ENCODE results near the gene PACS2. TPM values are rescaled to one million over a fixed set of nuclear protein-coding genes. Genes with fewer than 3 reads are reported as not detected.
"Not testable (repeated sequence)": the region's sequence is repeated elsewhere in the genome, so short reads cannot be mapped to it uniquely, and the experiment has no call there.

The PACS2 gene
- total RNA-seq, 1 experiment from 2014 or later: 43.4 TPM

GRCh38 chr14:105316968-105317510 is 2.5 kb downstream of the PACS2 start:
- Histone ChIP-seq H3K27me3 (no peaks in the 10 kb centered on the region), H3K27ac (no peak overlapping the region), H3K4me3 (no peak overlapping the region), H3K36me3 (no peaks in the 10 kb centered on the region; the same call in none of the 2 replicates), H3K9me3 (replicated peaks) (no peaks in the 10 kb centered on the region), H3K4me1 (peaks cover 20% of the 10 kb centered on the region; the same call in 1 of the 2 replicates)
- DNase-seq: no peak

- Histone ChIP-seq H3K4me3 (no peak overlapping the region), H3K27me3 (no peaks in the 10 kb centered on the region), H3K9me3 (replicated peaks) (no peaks in the 10 kb centered on the region), H3K4me1 (peaks cover 20% of the 10 kb centered on the region; the same call in 1 of the 2 replicates), H3K27ac (no peak overlapping the region), H3K36me3 (no peaks in the 10 kb centered on the region; the same call in none of the 2 replicates)
- no peak for DNase-seq
Observed at GRCh38 chr14:105317546-105317945, 3.0 kb downstream of the PACS2 start.

- no peak overlapping the region for H3K4me3 ChIP-seq
- H3K9me3 ChIP-seq (replicated peaks): no peaks in the 10 kb centered on the region
- DNase-seq: no peak
- H3K4me1 ChIP-seq: peaks cover 42% of the 10 kb centered on the region
- no peaks in the 10 kb centered on the region; the same call in none of the 2 replicates for H3K36me3 ChIP-seq
- no peak overlapping the region for H3K27ac ChIP-seq
- no peaks in the 10 kb centered on the region for H3K27me3 ChIP-seq
Observed at GRCh38 chr14:105322791-105323556, 8.4 kb downstream of the PACS2 start.

DNA sequence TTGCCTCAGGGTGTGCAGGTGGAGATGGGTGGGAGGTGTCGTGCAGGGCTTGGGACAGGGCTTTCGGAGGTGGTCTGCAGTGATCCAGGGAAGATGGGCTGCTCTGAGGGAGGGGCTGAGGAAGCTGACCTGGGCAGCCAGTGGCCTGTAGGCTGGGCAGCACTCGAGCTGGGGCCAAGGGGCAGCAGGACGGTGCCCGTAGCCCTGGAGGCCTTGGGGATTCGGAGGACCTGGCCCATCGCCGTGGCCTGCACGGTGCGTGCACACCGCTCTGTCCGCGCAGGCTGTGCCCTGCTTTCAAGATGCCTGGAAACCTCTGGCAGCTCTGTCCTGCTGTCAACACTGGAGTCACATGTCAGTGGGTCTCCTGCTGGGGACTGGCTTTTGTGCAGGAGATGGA is 9.1 kb downstream of the PACS2 start:
- no peak overlapping the region for H3K27ac ChIP-seq
- no peaks in the 10 kb centered on the region; the same call in none of the 2 replicates for H3K36me3 ChIP-seq
- H3K9me3 ChIP-seq (replicated peaks): no peaks in the 10 kb centered on the region
- peaks cover 49% of the 10 kb centered on the region for H3K4me1 ChIP-seq
- no peak overlapping the region for H3K4me3 ChIP-seq
- DNase-seq: no peak
- H3K27me3 ChIP-seq: no peaks in the 10 kb centered on the region

GRCh38 chr14:105324080-105324778 is 9.7 kb downstream of the PACS2 start:
- Histone ChIP-seq H3K9me3 (replicated peaks) (no peaks in the 10 kb centered on the region), H3K4me1 (peaks cover 55% of the 10 kb centered on the region), H3K27ac (peak overlapping the region; percentile 14; the same call in 1 of the 2 replicates), H3K27me3 (no peaks in the 10 kb centered on the region), H3K36me3 (no peaks in the 10 kb centered on the region; the same call in 1 of the 2 replicates), H3K4me3 (no peak overlapping the region)
- peak; percentile 87 to 90 for DNase-seq

DNA sequence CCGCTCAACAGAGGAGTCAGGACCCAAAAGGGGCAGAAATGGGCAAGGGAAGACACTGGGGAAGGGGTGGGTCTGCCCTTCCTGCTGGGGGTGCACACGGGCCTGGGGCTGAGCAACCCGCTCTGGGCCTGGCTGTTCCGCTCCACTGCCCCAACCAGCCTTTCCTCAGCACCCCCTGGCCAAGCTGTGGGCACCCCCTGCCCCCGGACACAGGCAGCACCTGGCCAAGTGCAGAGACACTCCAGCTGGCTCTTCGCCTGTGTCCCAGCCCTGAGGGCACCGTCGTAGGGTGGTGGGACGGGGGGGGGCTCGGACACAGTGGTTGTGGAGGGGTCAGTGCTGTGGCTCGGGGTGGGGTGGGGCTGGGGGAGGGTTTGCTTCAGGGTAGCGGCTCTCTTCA is 10.3 kb downstream of the PACS2 start:
- H3K27ac ChIP-seq: peak overlapping the region; percentile 14; the same call in 1 of the 2 replicates
- no peak overlapping the region for H3K4me3 ChIP-seq
- DNase-seq: no peak
- no peaks in the 10 kb centered on the region for H3K9me3 ChIP-seq (replicated peaks)
- H3K27me3 ChIP-seq: no peaks in the 10 kb centered on the region
- peaks cover 60% of the 10 kb centered on the region for H3K4me1 ChIP-seq
- H3K36me3 ChIP-seq: no peaks in the 10 kb centered on the region

GRCh38 chr14:105325303-105325702 is 10.8 kb downstream of the PACS2 start:
- Histone ChIP-seq H3K9me3 (replicated peaks) (no peaks in the 10 kb centered on the region), H3K4me3 (no peak overlapping the region), H3K27me3 (no peaks in the 10 kb centered on the region), H3K4me1 (peaks cover 61% of the 10 kb centered on the region), H3K36me3 (no peaks in the 10 kb centered on the region), H3K27ac (no peak overlapping the region)
- DNase-seq: no peak

DNA sequence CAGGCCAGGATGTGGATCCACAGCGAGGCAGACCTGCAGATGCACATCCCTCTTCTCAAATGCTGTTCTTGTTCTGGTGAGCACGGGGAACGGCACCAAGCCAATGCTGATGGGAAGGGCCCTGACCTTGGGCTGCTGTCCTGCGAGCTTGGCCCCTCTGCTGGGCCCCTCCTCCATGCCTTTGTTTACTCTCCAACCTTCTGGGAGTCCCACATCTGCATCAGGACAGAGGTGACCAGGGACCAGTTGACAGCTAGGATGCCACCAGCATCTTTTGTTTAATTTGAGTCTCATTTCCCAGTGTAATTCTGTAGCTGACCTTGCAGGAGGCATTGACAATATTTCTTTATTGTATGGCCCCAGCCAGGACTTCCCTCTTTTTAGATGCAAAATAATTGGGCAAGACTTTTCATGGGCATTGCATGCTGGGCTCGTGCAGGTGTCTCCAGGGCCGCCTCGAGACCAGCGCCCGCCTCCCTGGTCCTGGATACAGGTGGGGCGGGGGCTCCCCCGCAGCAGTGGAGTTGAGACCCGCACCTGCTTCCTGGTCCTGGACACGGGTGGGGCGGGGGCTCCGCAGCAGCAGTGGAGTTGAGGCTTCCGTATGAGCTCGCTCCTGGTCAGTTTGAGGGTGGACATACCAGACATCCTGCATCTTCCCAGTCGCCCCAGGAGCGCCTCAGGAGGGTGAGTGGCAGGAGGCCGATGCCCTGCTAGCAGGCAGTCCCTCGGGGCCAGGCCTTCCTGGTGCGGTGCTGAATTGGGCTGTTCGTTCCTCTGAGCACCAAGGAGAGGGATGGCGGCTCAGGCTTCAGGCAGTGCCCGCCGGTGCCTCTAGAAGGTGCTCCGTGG is 11.4 kb downstream of the PACS2 start:
- no peak for DNase-seq
- peaks cover 65% of the 10 kb centered on the region for H3K4me1 ChIP-seq

GRCh38 chr14:105326568-105326867 is 12.0 kb downstream of the PACS2 start:
- peaks cover 5% of the 10 kb centered on the region; the same call in 1 of the 2 replicates for H3K9me3 ChIP-seq (replicated peaks)
- peaks cover 71% of the 10 kb centered on the region for H3K4me1 ChIP-seq
- peak overlapping the region; percentile 26 for H3K27ac ChIP-seq

More for the DNA sequence above, 11.4 kb downstream of the PACS2 start:
- H3K4me3 ChIP-seq: no peak overlapping the region; the same call in 1 of the 2 replicates
- H3K27me3 ChIP-seq: no peaks in the 10 kb centered on the region
- peak overlapping the region; percentile 26 for H3K27ac ChIP-seq
- no peaks in the 10 kb centered on the region for H3K9me3 ChIP-seq (replicated peaks)
- no peaks in the 10 kb centered on the region for H3K36me3 ChIP-seq

GRCh38 chr14:105326891-105327694 is 12.5 kb downstream of the PACS2 start:
- Histone ChIP-seq H3K27ac (peak overlapping the region; percentile 26), H3K4me1 (peaks cover 77% of the 10 kb centered on the region), H3K36me3 (no peaks in the 10 kb centered on the region), H3K9me3 (replicated peaks) (peaks cover 5% of the 10 kb centered on the region; the same call in 1 of the 2 replicates), H3K4me3 (peak overlapping the region; percentile 13), H3K27me3 (no peaks in the 10 kb centered on the region)
- peak; percentile 93 to 95 for DNase-seq

More at GRCh38 chr14:105326568-105326867, 12.0 kb downstream of the PACS2 start:
- H3K36me3 ChIP-seq: no peaks in the 10 kb centered on the region
- H3K27me3 ChIP-seq: no peaks in the 10 kb centered on the region
- no peak for DNase-seq
- H3K4me3 ChIP-seq: peak overlapping the region; percentile 13

DNA sequence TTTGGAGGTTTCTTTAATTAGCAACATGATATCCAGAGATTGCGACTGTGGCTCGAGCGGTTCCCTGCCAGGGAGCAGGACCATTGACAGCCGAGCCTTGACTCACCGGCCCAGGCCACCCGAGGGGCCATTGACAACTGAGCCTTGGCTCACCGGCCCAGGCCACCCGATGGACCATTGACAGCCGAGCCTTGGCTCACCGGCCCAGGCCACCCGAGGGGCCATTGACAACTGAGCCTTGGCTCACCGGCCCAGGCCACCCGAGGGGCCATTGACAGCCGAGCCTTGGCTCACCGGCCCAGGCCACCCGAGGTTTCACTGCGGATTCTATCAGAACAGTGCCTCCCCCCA is 13.1 kb downstream of the PACS2 start:
- not testable (repeated sequence) for H3K4me3 ChIP-seq; DNase-seq; H3K9me3 ChIP-seq (replicated peaks); H3K36me3 ChIP-seq; H3K27me3 ChIP-seq
- Histone ChIP-seq H3K27ac (peak overlapping the region; percentile 22), H3K4me1 (peaks cover 80% of the 10 kb centered on the region)

GRCh38 chr14:105328070-105328677 is 13.6 kb downstream of the PACS2 start:
- no peaks in the 10 kb centered on the region for H3K36me3 ChIP-seq
- H3K4me3 ChIP-seq: no peak overlapping the region
- DNase-seq: peak in 1 of 2 experiments; percentile 47
- no peaks in the 10 kb centered on the region for H3K27me3 ChIP-seq
- peaks cover 5% of the 10 kb centered on the region; the same call in 1 of the 2 replicates for H3K9me3 ChIP-seq (replicated peaks)
- peaks cover 85% of the 10 kb centered on the region for H3K4me1 ChIP-seq
- H3K27ac ChIP-seq: peak overlapping the region; percentile 22

DNA sequence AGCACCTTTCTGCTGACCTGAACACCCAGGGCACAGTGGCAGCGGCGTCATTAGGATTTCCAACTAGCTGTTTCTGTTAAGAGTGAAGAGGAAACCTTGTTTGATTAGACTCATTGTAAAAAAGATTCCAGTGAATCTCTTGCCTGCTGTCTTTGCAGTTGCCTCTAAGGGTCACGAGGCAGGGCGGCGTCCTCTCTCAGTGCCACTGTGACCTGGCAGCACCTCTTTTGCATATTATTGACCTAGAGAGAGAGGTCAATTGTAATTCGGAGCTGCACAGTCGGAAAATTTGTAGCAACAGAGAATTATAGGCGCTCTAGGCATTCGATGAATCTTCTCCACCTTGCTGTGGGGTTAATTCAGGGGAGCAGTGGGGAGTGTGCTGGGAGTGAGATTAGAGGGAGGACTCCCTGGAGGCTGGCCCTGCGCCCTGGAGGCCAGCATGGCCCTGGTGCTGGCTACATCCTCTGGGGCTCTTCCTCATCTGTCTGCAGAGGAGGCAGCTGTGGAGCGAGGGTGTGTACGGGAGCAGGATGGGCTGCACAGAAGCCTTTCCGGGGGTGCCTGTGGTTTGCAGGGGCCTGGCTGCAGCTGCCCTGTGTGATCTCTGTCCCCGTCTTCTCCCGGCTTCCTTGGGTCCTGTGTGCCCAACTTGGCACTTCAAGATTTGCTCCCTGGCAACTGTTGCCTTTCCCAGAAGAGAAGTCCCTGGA is 14.3 kb downstream of the PACS2 start:
- Histone ChIP-seq H3K27me3 (no peaks in the 10 kb centered on the region), H3K4me3 (no peak overlapping the region), H3K4me1 (peaks cover 87% of the 10 kb centered on the region), H3K27ac (peak overlapping the region; percentile 22), H3K9me3 (replicated peaks) (peaks cover 5% of the 10 kb centered on the region; the same call in 1 of the 2 replicates), H3K36me3 (no peaks in the 10 kb centered on the region)
- peak; percentile 87 to 88 for DNase-seq

Measured in SJCRH30 (cell line).